Thoracic aorta (tissue), 2 donors: ENCODE results near the gene TRABD2A. TPM values are rescaled to one million over a fixed set of nuclear protein-coding genes. Genes with fewer than 3 reads are reported as not detected.

ENCODE experiments used
- ATAC-seq: fragments of 150-250 bp; one replicate; pipeline ENCODE4 v1.8.0; 2017; ENCODE audit warnings: low read depth; ENCODE audit not compliant: insufficient number of reproducible peaks, low FRiP score
- DNase-seq: peaks from one replicate; pipeline ENCODE4 v3.0.0-alpha.2; 2020; ENCODE audit warnings: low spot score
- H3K27ac ChIP-seq, 2 donors: fragments of 200-600 bp; sonication (generic); 1 replicate in 1 of 2; 2 replicates in 1 of 2; pipeline ENCODE4 v1.5.1; 2016; ENCODE audit warnings: mild to moderate bottlenecking in 2 of 2, moderate library complexity in 2 of 2
- H3K27me3 ChIP-seq: fragments of 200-600 bp; sonication (generic); replicated peaks from 2 replicates; pipeline ENCODE4 v1.6.0; 2016; ENCODE audit warnings: mild to moderate bottlenecking; ENCODE audit not compliant: insufficient read depth
- H3K36me3 ChIP-seq: fragments of 200-600 bp; sonication (generic); one replicate; pipeline ENCODE4 v1.5.1; 2016
- H3K4me1 ChIP-seq, 2 donors: fragments of 200-600 bp; sonication (generic); 1 replicate in 1 of 2; 2 replicates in 1 of 2; pipeline versions ENCODE4 v1.5.1 to v1.6.0; 2016; ENCODE audit warnings: low read depth in 2 of 2, mild to moderate bottlenecking in 1 of 2; ENCODE audit not compliant: control insufficient read depth in 1 of 2
- H3K4me3 ChIP-seq: fragments of 200-600 bp; sonication (generic); 2 replicates; pipeline ENCODE4 v1.5.1; 2016; ENCODE audit warnings: mild to moderate bottlenecking
- H3K9me3 ChIP-seq: fragments of 200-600 bp; sonication (generic); 2 replicates; pipeline ENCODE4 v1.5.1; 2016
- total RNA-seq, 2 donors: library from RNA; depleted of rRNA; stranded (reverse); fragments of >200 nt; gene quantifications; one replicate each; pipeline versions ENCODE4 v1.1.0 to v1.2.3, GENCODE V29; 2016
- TF ChIP-seq, protein P1 (sequence below): fragments of 200-600 bp; sonication (generic); IDR thresholded peaks from one replicate; pipeline ENCODE4 v1.5.1; 2019; ENCODE audit warnings: antibody characterized with exemption

The TRABD2A gene
- total RNA-seq, 2 donors from 2014 or later, result 0.54 to 1.8 TPM

DNA sequence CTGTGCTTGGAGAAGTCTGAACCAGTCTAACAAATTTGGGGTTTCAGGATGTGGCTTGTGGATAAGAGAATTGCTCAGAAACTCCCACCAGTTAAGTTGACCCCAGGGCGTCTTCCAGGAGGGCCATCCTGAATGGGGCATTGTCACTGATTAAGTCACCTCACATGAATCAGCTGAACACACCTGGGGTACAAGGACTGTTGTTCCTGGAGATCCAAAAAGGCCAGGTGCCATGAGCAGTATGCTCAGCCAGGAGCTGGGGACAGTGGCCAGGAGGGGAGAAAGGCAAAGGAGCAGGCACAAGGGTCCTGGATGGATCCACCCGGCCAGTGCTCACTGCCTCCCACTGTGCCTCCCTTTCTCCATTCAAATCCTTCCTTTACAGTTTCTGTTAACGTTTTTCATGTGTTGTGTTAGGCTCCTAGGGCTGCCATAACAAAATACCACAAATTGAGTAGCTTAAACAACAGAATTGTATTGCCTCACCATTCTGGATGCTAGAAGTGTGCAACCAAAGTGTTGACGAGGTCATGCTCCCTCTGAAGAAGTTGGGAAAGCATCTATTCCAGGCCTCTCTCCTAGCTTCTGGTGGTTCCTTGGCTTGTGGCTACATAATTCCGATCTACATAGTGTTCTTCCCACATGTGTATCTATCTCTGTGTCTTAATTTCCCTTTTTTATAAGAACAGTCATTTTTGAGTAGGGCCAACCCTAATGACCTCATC is 33.4 kb downstream of the TRABD2A start:
- H3K27ac ChIP-seq, result no peak overlapping the region
- no peak for DNase-seq

DNA sequence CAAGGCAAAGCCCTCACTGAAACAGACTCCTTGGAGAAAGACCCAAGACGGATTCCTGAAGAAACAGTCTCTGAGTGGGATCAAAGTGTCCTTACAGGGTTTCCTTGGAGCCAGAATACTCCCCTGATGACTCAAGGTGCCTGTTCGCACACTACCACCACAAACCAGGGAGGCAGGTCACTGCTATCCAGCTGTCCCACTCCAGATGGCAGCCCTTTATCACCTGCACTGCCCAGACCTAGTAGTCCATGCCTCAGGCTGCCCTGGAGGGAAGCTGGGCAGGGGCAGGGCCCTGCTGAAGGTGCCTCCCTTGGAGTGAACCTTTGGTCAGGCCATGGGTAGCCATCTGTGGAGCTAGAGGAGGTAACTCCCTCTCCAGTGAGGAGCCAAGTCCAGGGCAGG is 34.1 kb downstream of the TRABD2A start:
- Histone ChIP-seq H3K27me3 (no peaks in the 10 kb centered on the region), H3K4me1 (peaks cover 0 to 4% of the 10 kb centered on the region in 2 donors), H3K4me3 (no peak overlapping the region), H3K36me3 (no peaks in the 10 kb centered on the region), H3K27ac (peak overlapping the region in 1 of 2 donors; percentile 27), H3K9me3 (no peaks in the 10 kb centered on the region)
- TF ChIP-seq, protein P1, sequence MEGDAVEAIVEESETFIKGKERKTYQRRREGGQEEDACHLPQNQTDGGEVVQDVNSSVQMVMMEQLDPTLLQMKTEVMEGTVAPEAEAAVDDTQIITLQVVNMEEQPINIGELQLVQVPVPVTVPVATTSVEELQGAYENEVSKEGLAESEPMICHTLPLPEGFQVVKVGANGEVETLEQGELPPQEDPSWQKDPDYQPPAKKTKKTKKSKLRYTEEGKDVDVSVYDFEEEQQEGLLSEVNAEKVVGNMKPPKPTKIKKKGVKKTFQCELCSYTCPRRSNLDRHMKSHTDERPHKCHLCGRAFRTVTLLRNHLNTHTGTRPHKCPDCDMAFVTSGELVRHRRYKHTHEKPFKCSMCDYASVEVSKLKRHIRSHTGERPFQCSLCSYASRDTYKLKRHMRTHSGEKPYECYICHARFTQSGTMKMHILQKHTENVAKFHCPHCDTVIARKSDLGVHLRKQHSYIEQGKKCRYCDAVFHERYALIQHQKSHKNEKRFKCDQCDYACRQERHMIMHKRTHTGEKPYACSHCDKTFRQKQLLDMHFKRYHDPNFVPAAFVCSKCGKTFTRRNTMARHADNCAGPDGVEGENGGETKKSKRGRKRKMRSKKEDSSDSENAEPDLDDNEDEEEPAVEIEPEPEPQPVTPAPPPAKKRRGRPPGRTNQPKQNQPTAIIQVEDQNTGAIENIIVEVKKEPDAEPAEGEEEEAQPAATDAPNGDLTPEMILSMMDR, result no peak
- DNase-seq, result no peak
- ATAC-seq, result no peak

More for the DNA sequence above, 33.4 kb downstream of the TRABD2A start:
- H3K4me3 ChIP-seq, result no peak overlapping the region
- TF ChIP-seq, protein P1, result no peak
- ATAC-seq, result no peak
- H3K27me3 ChIP-seq, result no peaks in the 10 kb centered on the region
- H3K36me3 ChIP-seq, result no peaks in the 10 kb centered on the region
- peaks cover 0 to 4% of the 10 kb centered on the region in 2 donors for H3K4me1 ChIP-seq
- H3K9me3 ChIP-seq, result no peaks in the 10 kb centered on the region

GRCh38 chr2:84846041-84846663 is 34.7 kb downstream of the TRABD2A start:
- H3K9me3 ChIP-seq, result no peaks in the 10 kb centered on the region
- no peak for ATAC-seq
- no peaks in the 10 kb centered on the region for H3K27me3 ChIP-seq
- H3K36me3 ChIP-seq, result no peaks in the 10 kb centered on the region
- H3K4me3 ChIP-seq, result no peak overlapping the region
- DNase-seq, result no peak
- TF ChIP-seq, protein P1, result no peak
- H3K27ac ChIP-seq, result peak overlapping the region in 1 of 2 donors; percentile 27
- H3K4me1 ChIP-seq, result peaks cover 0 to 4% of the 10 kb centered on the region in 2 donors

DNA sequence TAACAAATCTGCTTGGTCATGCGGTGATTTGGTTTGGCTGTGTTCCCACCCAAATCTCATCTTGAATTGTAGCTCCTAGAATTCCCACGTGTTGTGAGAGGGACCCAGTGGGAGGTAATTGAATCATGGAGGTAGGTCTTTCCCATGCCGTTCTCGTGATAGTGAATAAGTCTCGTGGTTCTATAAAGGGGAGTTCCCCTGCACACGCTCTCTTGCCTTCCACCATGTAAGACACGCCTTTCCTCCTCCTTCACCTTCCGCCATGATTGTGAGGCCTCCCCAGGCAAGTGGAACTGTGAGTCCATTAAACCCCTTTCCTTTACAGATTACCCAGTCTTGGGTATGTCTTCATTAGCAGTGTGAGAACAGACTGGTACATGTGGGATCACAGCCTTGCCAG is 36.7 kb downstream of the TRABD2A start:
- H3K4me3 ChIP-seq, result no peak overlapping the region

DNA sequence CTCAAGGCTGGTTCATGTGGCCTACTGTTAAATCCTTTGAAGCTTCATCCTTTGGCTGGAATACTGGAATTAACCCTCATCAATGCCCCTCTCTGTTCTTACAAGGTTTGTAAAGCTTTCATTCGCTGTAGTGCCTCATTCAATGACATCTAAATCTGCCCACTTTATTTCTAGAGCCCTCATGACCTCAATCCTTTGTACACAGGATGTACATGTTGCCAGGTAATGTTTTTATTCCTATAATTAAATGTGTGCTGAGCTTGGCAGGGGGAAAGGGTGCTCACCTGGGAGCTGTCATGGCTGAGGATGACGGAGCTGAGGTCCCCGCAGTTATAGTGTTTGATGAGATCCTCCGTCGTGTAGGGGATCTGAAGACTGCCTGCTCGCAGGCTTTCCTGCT is 39.3 kb downstream of the TRABD2A start:
- no peaks in the 10 kb centered on the region for H3K9me3 ChIP-seq
- no peak overlapping the region for H3K4me3 ChIP-seq
- no peak for ATAC-seq
- no peaks in the 10 kb centered on the region for H3K27me3 ChIP-seq
- TF ChIP-seq, protein P1, result no peak
- H3K4me1 ChIP-seq, result peaks cover 0 to 3% of the 10 kb centered on the region in 2 donors
- DNase-seq, result no peak
- no peak overlapping the region for H3K27ac ChIP-seq
- no peaks in the 10 kb centered on the region for H3K36me3 ChIP-seq

More for the DNA sequence above, 36.7 kb downstream of the TRABD2A start:
- Histone ChIP-seq H3K4me1 (peaks cover 0 to 4% of the 10 kb centered on the region in 2 donors), H3K36me3 (no peaks in the 10 kb centered on the region), H3K27ac (no peak overlapping the region), H3K27me3 (no peaks in the 10 kb centered on the region), H3K9me3 (no peaks in the 10 kb centered on the region)
- DNase-seq, result no peak
- TF ChIP-seq, protein P1, result no peak
- ATAC-seq, result no peak
